Measurements from ENCODE around the gene CCR6. TPM values are rescaled to one million over a fixed set of nuclear protein-coding genes. Genes with fewer than 3 reads are reported as not detected.

CCR6 gene
- total and polyA plus RNA-seq, 2 of the 13 experiments (the other 11 are each of a cell fraction or from before 2014, with no cell fraction given) = 4.5 to 8.7 TPM

- TF ChIP-seq FOXO4 (CRISPR knock-in tag; conservative IDR thresholded peaks at IDR 0.05) (0 out of 2 replicates have a peak, but pooled peaks have one; percentile 56), SP140L (CRISPR knock-in tag; IDR thresholded peaks at IDR 0.05; ENCODE audit: borderline replicate concordance) (no peak), ZNF768 (CRISPR knock-in tag; IDR thresholded peaks at IDR 0.05) (peak; percentile 38; the same call in 1 of the 2 replicates), ZNF260 (CRISPR knock-in tag; IDR thresholded peaks at IDR 0.05; ENCODE audit: borderline replicate concordance, low read depth) (no peak), ZBTB42 (CRISPR knock-in tag; IDR thresholded peaks at IDR 0.05) (no peak), ZFX (CRISPR knock-in tag; IDR thresholded peaks at IDR 0.05; ENCODE audit: low read depth) (0 out of 2 replicates have a peak, but pooled peaks have one; percentile 14), ZNF83 (CRISPR knock-in tag; IDR thresholded peaks at IDR 0.05; ENCODE audit: borderline replicate concordance) (no peak), ZNF773 (CRISPR knock-in tag; IDR thresholded peaks at IDR 0.05; ENCODE audit: borderline replicate concordance) (no peak), TCF7 (IDR thresholded peaks at IDR 0.05; ENCODE audit: low read depth) (no peak), RAD21 (CRISPR knock-in tag; IDR thresholded peaks at IDR 0.05) (peak; percentile 99), NRL (CRISPR knock-in tag; IDR thresholded peaks at IDR 0.05; ENCODE audit: borderline replicate concordance) (no peak), MIER2 (CRISPR knock-in tag; IDR thresholded peaks at IDR 0.05) (0 out of 2 replicates have a peak, but pooled peaks have one; percentile 51), MATR3 (CRISPR knock-in tag; IDR thresholded peaks at IDR 0.05) (no peak), MED13 (CRISPR knock-in tag; IDR thresholded peaks at IDR 0.05) (no peak), ZNF883 (CRISPR knock-in tag; IDR thresholded peaks at IDR 0.05; ENCODE audit: not compliant biosample characterization) (no peak), ADNP (CRISPR knock-in tag; IDR thresholded peaks at IDR 0.05) (no peak), ZNF3 (CRISPR knock-in tag; IDR thresholded peaks at IDR 0.05) (no peak), FOXA1 (IDR thresholded peaks at IDR 0.05) (no peak), FOXA1 (CRISPR knock-in tag; IDR thresholded peaks at IDR 0.05) (peak; percentile 19; the same call in 1 of the 2 replicates), ZNF605 (CRISPR knock-in tag; IDR thresholded peaks at IDR 0.05) (peak; percentile 84), DNMT1 (CRISPR knock-in tag; IDR thresholded peaks at IDR 0.05) (peak; percentile 18; the same call in 1 of the 2 replicates), CBX2 (IDR thresholded peaks at IDR 0.05; ENCODE audit: low read depth, low read length) (no peak), CBX2 (CRISPR knock-in tag; IDR thresholded peaks at IDR 0.05; ENCODE audit: low read depth) (no peak), HOXA9 (CRISPR knock-in tag; IDR thresholded peaks at IDR 0.05; ENCODE audit: borderline replicate concordance) (no peak), REPIN1 (CRISPR knock-in tag; IDR thresholded peaks at IDR 0.05; ENCODE audit: borderline replicate concordance, low read depth) (no peak), HMG20B (CRISPR knock-in tag; conservative IDR thresholded peaks at IDR 0.05) (no peak), FOXO1 (CRISPR knock-in tag; IDR thresholded peaks at IDR 0.05) (peak; percentile 70; the same call in 1 of the 2 replicates)
- TF ChIP-seq, protein P1, sequence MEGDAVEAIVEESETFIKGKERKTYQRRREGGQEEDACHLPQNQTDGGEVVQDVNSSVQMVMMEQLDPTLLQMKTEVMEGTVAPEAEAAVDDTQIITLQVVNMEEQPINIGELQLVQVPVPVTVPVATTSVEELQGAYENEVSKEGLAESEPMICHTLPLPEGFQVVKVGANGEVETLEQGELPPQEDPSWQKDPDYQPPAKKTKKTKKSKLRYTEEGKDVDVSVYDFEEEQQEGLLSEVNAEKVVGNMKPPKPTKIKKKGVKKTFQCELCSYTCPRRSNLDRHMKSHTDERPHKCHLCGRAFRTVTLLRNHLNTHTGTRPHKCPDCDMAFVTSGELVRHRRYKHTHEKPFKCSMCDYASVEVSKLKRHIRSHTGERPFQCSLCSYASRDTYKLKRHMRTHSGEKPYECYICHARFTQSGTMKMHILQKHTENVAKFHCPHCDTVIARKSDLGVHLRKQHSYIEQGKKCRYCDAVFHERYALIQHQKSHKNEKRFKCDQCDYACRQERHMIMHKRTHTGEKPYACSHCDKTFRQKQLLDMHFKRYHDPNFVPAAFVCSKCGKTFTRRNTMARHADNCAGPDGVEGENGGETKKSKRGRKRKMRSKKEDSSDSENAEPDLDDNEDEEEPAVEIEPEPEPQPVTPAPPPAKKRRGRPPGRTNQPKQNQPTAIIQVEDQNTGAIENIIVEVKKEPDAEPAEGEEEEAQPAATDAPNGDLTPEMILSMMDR (CRISPR knock-in tag; IDR thresholded peaks at IDR 0.05) = peak; percentile 99
- TF ChIP-seq, protein P2, sequence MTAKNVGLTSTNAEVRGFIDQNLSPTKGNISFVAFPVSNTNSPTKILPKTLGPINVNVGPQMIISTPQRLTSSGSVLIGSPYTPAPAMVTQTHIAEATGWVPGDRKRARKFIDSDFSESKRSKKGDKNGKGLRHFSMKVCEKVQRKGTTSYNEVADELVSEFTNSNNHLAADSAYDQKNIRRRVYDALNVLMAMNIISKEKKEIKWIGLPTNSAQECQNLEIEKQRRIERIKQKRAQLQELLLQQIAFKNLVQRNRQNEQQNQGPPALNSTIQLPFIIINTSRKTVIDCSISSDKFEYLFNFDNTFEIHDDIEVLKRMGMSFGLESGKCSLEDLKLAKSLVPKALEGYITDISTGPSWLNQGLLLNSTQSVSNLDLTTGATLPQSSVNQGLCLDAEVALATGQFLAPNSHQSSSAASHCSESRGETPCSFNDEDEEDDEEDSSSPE (CRISPR knock-in tag; IDR thresholded peaks at IDR 0.05) = no peak
Observed at GRCh38 chr6:167141667-167142432, 19.0 kb downstream of the CCR6 start (continued).

Data from HepG2 (cell line).